ENCODE results near the gene NFIA.
"Not testable (repeated sequence)": the region's sequence is repeated elsewhere in the genome, so short reads cannot be mapped to it uniquely, and the experiment has no call there.

The NFIA gene

GRCh38 chr1:61462628-61463027 is 380.3 kb downstream of the NFIA start:
- no peak overlapping the region for H3K9ac ChIP-seq
- H3K4me2 ChIP-seq (ENCODE audit: low read length): no peak overlapping the region
- H3K9me3 ChIP-seq (ENCODE audit: control insufficient read depth, low read length): no peaks in the 10 kb centered on the region
- no peak overlapping the region for H3K4me3 ChIP-seq (ENCODE audit: low read depth, low read length)
- no peak for TF ChIP-seq CTCF (IDR thresholded peaks at IDR 0.05)
- no peaks in the 10 kb centered on the region for H3K4me1 ChIP-seq
- H3K36me3 ChIP-seq (ENCODE audit: control insufficient read depth, insufficient read depth, low read length): no peaks in the 10 kb centered on the region
- H2AFZ ChIP-seq: no peak overlapping the region
- no peaks in the 10 kb centered on the region for H3K79me2 ChIP-seq
- H3K27ac ChIP-seq: no peak overlapping the region
- H3K27me3 ChIP-seq (ENCODE audit: control insufficient read depth, insufficient read depth, low read length): no peaks in the 10 kb centered on the region

- Histone ChIP-seq H3K9ac (no peak overlapping the region), H3K4me3 (ENCODE audit: low read depth, low read length) (no peak overlapping the region), H3K4me2 (ENCODE audit: low read length) (no peak overlapping the region), H3K27me3 (ENCODE audit: control insufficient read depth, insufficient read depth, low read length) (no peaks in the 10 kb centered on the region), H3K9me3 (ENCODE audit: control insufficient read depth, low read length) (no peaks in the 10 kb centered on the region), H2AFZ (no peak overlapping the region), H3K79me2 (no peaks in the 10 kb centered on the region), H3K4me1 (no peaks in the 10 kb centered on the region), H3K36me3 (ENCODE audit: control insufficient read depth, insufficient read depth, low read length) (no peaks in the 10 kb centered on the region), H3K27ac (no peak overlapping the region)
- no peak for TF ChIP-seq CTCF (IDR thresholded peaks at IDR 0.05)
Measured at GRCh38 chr1:61463220-61463619, 380.9 kb downstream of the NFIA start.

GRCh38 chr1:61467836-61468235 is 385.5 kb downstream of the NFIA start:
- not testable (repeated sequence) for H3K27me3 ChIP-seq (ENCODE audit: control insufficient read depth, insufficient read depth, low read length); H3K4me1 ChIP-seq; H3K4me3 ChIP-seq (ENCODE audit: low read depth, low read length); H2AFZ ChIP-seq; H3K9me3 ChIP-seq (ENCODE audit: control insufficient read depth, low read length); H3K27ac ChIP-seq; H3K4me2 ChIP-seq (ENCODE audit: low read length); H3K9ac ChIP-seq; H3K36me3 ChIP-seq (ENCODE audit: control insufficient read depth, insufficient read depth, low read length); H3K79me2 ChIP-seq

- Histone ChIP-seq H3K27me3 (ENCODE audit: control insufficient read depth, insufficient read depth, low read length) (no peaks in the 10 kb centered on the region), H3K9me3 (ENCODE audit: control insufficient read depth, low read length) (no peaks in the 10 kb centered on the region), H3K4me2 (ENCODE audit: low read length) (no peak overlapping the region), H3K27ac (no peak overlapping the region), H3K4me3 (ENCODE audit: low read depth, low read length) (no peak overlapping the region), H3K79me2 (no peaks in the 10 kb centered on the region), H2AFZ (no peak overlapping the region), H3K9ac (no peak overlapping the region), H3K36me3 (ENCODE audit: control insufficient read depth, insufficient read depth, low read length) (no peaks in the 10 kb centered on the region), H3K4me1 (no peaks in the 10 kb centered on the region)
- no peak for TF ChIP-seq CTCF (IDR thresholded peaks at IDR 0.05)
Measured at GRCh38 chr1:61469365-61469764, 387.0 kb downstream of the NFIA start.

- H3K4me2 ChIP-seq (ENCODE audit: low read length): no peak overlapping the region
- no peaks in the 10 kb centered on the region for H3K27me3 ChIP-seq (ENCODE audit: control insufficient read depth, insufficient read depth, low read length)
- no peaks in the 10 kb centered on the region for H3K79me2 ChIP-seq
- no peak overlapping the region for H3K4me3 ChIP-seq (ENCODE audit: low read depth, low read length)
- H2AFZ ChIP-seq: no peak overlapping the region
- H3K9me3 ChIP-seq (ENCODE audit: control insufficient read depth, low read length): no peaks in the 10 kb centered on the region
- no peak overlapping the region for H3K9ac ChIP-seq
- H3K27ac ChIP-seq: no peak overlapping the region
- TF ChIP-seq CTCF (IDR thresholded peaks at IDR 0.05): no peak
- no peaks in the 10 kb centered on the region for H3K4me1 ChIP-seq
- H3K36me3 ChIP-seq (ENCODE audit: control insufficient read depth, insufficient read depth, low read length): no peaks in the 10 kb centered on the region
Measured at GRCh38 chr1:61472876-61473275, 390.5 kb downstream of the NFIA start.

All from parathyroid adenoma (tissue), 2 donors.